K562 (cell line): ENCODE measurements around the gene NRXN3. TPM values are rescaled to one million over a fixed set of nuclear protein-coding genes. Genes with fewer than 3 reads are reported as not detected.

Source experiments
- ATAC-seq: fragments of 200-7000 bp; cut with Tn5 transposase; 3 replicates; pipeline ENCODE4 v1.9.1; 2020; ENCODE audit warnings: moderate library complexity
- BruUV-seq: library from RNA; stranded (reverse); fragments of 400-500 nt; replicated peaks from 2 replicates; lab custom pipeline; 2021; lab: Mats Ljungman, UMichigan
- CTCF ChIA-PET: fragments of 300-600 bp; formaldehyde crosslinking; extraction: SDS; loops from one replicate; lab custom pipeline; 2021; ENCODE audit warnings: low intra/inter-chr PET ratio; lab: Yijun Ruan, JAX
- POLR2A ChIA-PET: fragments of 300-600, 350-650 bp; sonication (Branson Sonifier 250); formaldehyde crosslinking; extraction: SDS; loops from one replicate; lab custom pipeline; 2021; ENCODE audit warnings: antibody characterized with exemption, inconsistent platforms; lab: Yijun Ruan, JAX
- DNase-seq, 4 experiments: peaks; one replicate each; pipeline versions ENCODE4 v3.0.0 to v3.0.0-alpha.2; 2011 to 2018; ENCODE audit warnings: low spot score in 3 of 4, mixed read lengths in 3 of 4; ENCODE audit errors: extremely low read depth in 1 of 4
- FAIRE-seq: peaks from 2 replicates; lab custom pipeline; 2011; peaks lifted over from hg19 to GRCh38; lab: Jason Lieb, UNC
- H2AFZ ChIP-seq: 2 replicates; pipeline ENCODE4 v1.6.0; 2011; ENCODE audit warnings: low read depth, low read length, control low read depth, inconsistent platforms
- H3K27ac ChIP-seq: fragments of 200-600 bp; 3 replicates; pipeline ENCODE4 v1.8.0; 2011; ENCODE audit warnings: low read depth, mild to moderate bottlenecking, control low read depth, inconsistent platforms, low read length, moderate library complexity, mixed read lengths; ENCODE audit errors: extremely low read depth
- H3K27me3 ChIP-seq, 2 experiments: fragments of 300-600 bp in 1 of 2; 2 replicates in 1 of 2; 3 replicates in 1 of 2; pipeline versions ENCODE4 v1.6.0 to v1.8.0; 2011; ENCODE audit warnings: inconsistent platforms in 2 of 2, low read length in 2 of 2, mild to moderate bottlenecking in 1 of 2, mixed read lengths in 1 of 2, moderate library complexity in 1 of 2; ENCODE audit not compliant: control insufficient read depth in 2 of 2, insufficient read depth in 2 of 2
- H3K36me3 ChIP-seq: fragments of 300-600 bp; 3 replicates; pipeline ENCODE4 v1.8.0; 2011; ENCODE audit warnings: mild to moderate bottlenecking, low read length, inconsistent platforms; ENCODE audit not compliant: control insufficient read depth, insufficient read depth
- H3K4me1 ChIP-seq, 2 experiments: fragments of 200-600 bp in 1 of 2; replicated peaks in 1 of 2; 2 replicates in 1 of 2; 3 replicates in 1 of 2; pipeline versions ENCODE4 v1.5.1 to v1.8.0; 2011; ENCODE audit warnings: inconsistent platforms in 2 of 2, low read length in 2 of 2, mild to moderate bottlenecking in 1 of 2, mixed read lengths in 1 of 2, moderate library complexity in 1 of 2; ENCODE audit not compliant: control insufficient read depth in 2 of 2, insufficient read depth in 2 of 2
- H3K4me2 ChIP-seq: 2 replicates; pipeline ENCODE4 v1.6.1; 2011; ENCODE audit warnings: low read length, control low read depth, inconsistent platforms, mixed read lengths; ENCODE audit not compliant: insufficient read depth
- H3K4me3 ChIP-seq: fragments of 200-600 bp; sonication (generic), shearing (Covaris generic); 2 replicates; pipeline ENCODE4 v1.5.1; 2016; ENCODE audit warnings: control low read depth, inconsistent platforms
- H3K79me2 ChIP-seq: fragments of 200-600 bp; 3 replicates; pipeline ENCODE4 v1.8.0; 2011; ENCODE audit warnings: low read length, inconsistent platforms; ENCODE audit not compliant: control insufficient read depth, insufficient read depth
- H3K9ac ChIP-seq, 2 experiments: 2 replicates each; pipeline versions ENCODE4 v1.6.0 to v1.6.1; 2011; ENCODE audit warnings: low read depth in 2 of 2, low read length in 2 of 2, control low read depth in 1 of 2, inconsistent platforms in 1 of 2, mild to moderate bottlenecking in 1 of 2, mixed read lengths in 1 of 2; ENCODE audit not compliant: insufficient read depth in 1 of 2
- H3K9me1 ChIP-seq: one replicate; pipeline ENCODE4 v1.6.0; 2011; ENCODE audit warnings: inconsistent platforms, mild to moderate bottlenecking, low read length, moderate library complexity; ENCODE audit not compliant: control insufficient read depth, insufficient read depth
- H3K9me3 ChIP-seq: replicated peaks from 2 replicates; pipeline ENCODE4 v1.5.1; 2011; ENCODE audit warnings: low read depth, low read length, inconsistent platforms; ENCODE audit not compliant: control insufficient read depth, insufficient read depth
- H4K20me1 ChIP-seq: replicated peaks from 2 replicates; pipeline ENCODE4 v1.6.1; 2011; ENCODE audit warnings: low read length, inconsistent platforms, mixed read lengths; ENCODE audit not compliant: control insufficient read depth, insufficient read depth
- DDX20 ChIP-seq: fragments of 450-650 bp; IDR thresholded peaks from 2 replicates; pipeline ENCODE4 v1.6.1; 2016; ENCODE audit warnings: missing genetic modification characterization, low read depth, mild to moderate bottlenecking, missing compliant biosample characterization, moderate library complexity
- HCFC1 ChIP-seq: IDR thresholded peaks from 2 replicates; pipeline ENCODE4 v1.6.1; 2012; ENCODE audit warnings: low read depth, low read length, improper control_type of control experiment
- HNRNPH1 ChIP-seq: fragments of 200-400 bp; formaldehyde crosslinking; optimal IDR thresholded peaks from 2 replicates; pipeline ENCODE3; 2017; ENCODE audit warnings: low read depth, mild to moderate bottlenecking, low read length, moderate library complexity
- PYGO2 ChIP-seq: fragments of 450-650 bp; IDR thresholded peaks from 2 replicates; pipeline ENCODE4 v1.6.1; 2016; ENCODE audit warnings: mild to moderate bottlenecking, missing genetic modification characterization, moderate library complexity, missing compliant biosample characterization
- RBBP5 ChIP-seq: fragments of 200-600 bp; sonication (generic); IDR thresholded peaks from 2 replicates; pipeline ENCODE4 v1.6.1; 2012; ENCODE audit warnings: borderline replicate concordance, mild to moderate bottlenecking, low read length, control low read depth, inconsistent platforms; ENCODE audit not compliant: insufficient read depth, poor library complexity, severe bottlenecking
- ZNF511 ChIP-seq: sonication (generic); formaldehyde crosslinking; IDR thresholded peaks from 2 replicates; pipeline ENCODE4 v1.8.0; 2022; ENCODE audit warnings: mild to moderate bottlenecking, missing genetic modification reagents
- WGBS: fragments of 100-300 bp; shearing (Covaris generic); methylation state at CpG from one replicate; pipeline ENCODE4 v1.1.6; 2016; ENCODE audit warnings: low coverage, mixed read lengths; ENCODE audit not compliant: insufficient coverage; ENCODE audit errors: missing lambda C conversion rate; 5-methylcytosine and 5-hydroxymethylcytosine counted together
- in situ Hi-C: fragments of 300-500 bp; cut with MboI; formaldehyde crosslinking; loops from 4 replicates; pipeline ENCODE4 v1.15.0; 2018; ENCODE audit warnings: inconsistent platforms, mixed read lengths
- intact Hi-C: fragments of 100-400 bp; cut with micrococcal nuclease; formaldehyde crosslinking; loops from 2 replicates; pipeline ENCODE4 v1.14.2; 2022
- polyA plus RNA-seq, 8 experiments: library from polyadenylated mRNA; depleted of rRNA in 4 of 8; stranded (reverse) in 5 of 8; unstranded in 3 of 8; fragments of >200 nt; fragmentation: Nextera tagmentation in 2 of 8; fragmentation: Illumina TruSeq in 1 of 8; extraction: Ambion mirVana in 2 of 8; extraction: Trizol in 1 of 8; gene quantifications; 2 replicates each; pipeline versions ENCODE4 v1.2.1 to v1.2.3, GENCODE V29; 2011 to 2014; ENCODE audit warnings: inconsistent platforms in 1 of 8, missing spikeins in 1 of 8
- total RNA-seq, 7 experiments: library from RNA; depleted of rRNA in 6 of 7; stranded (reverse); fragments of >200 nt in 6 of 7; fragmentation: Illumina TruSeq in 2 of 7; extraction: Trizol in 2 of 7; gene quantifications; 2 replicates each; pipeline versions ENCODE4 v1.2.1 to v1.2.3, GENCODE V29; 2011 to 2021; ENCODE audit warnings: low replicate concordance in 1 of 7

NRXN3 gene
- total and polyA plus RNA-seq, 9 of the 15 experiments (the other 6 are each of a cell fraction or from before 2014, with no cell fraction given): 0.09 TPM; not detected in 8

GRCh38 chr14:79732911-79733655, 1562.9 kb downstream of the NRXN3 start:
- ATAC-seq (no peak), DNase-seq (no peak), FAIRE-seq (no peak)
- Histone ChIP-seq H3K27ac (no peak overlapping the region), H3K79me2 (no peaks in the 10 kb centered on the region), H3K9ac (no peak overlapping the region), H3K4me1 (no peaks in the 10 kb centered on the region), H4K20me1 (no peaks in the 10 kb centered on the region), H3K9me3 (no peaks in the 10 kb centered on the region), H3K36me3 (no peaks in the 10 kb centered on the region), H3K4me3 (no peak overlapping the region), H2AFZ (no peak overlapping the region), H3K4me2 (no peak overlapping the region), H3K27me3 (no peaks in the 10 kb centered on the region), H3K9me1 (no peaks in the 10 kb centered on the region)
- ChIA-PET POLR2A (no interaction called here), CTCF (no interaction called here)
- no TSS peak for BruUV-seq
- TF ChIP-seq DDX20 (no peak), HCFC1 (no peak), RBBP5 (no peak), PYGO2 (tag) (no peak), ZNF511 (CRISPR knock-in tag) (no peak), HNRNPH1 (no peak)
- 0% methylated on average over 6 of the region's 8 CpGs for WGBS
- in situ Hi-C loops (no loop called here), intact Hi-C loops (no loop called here)
